NT2/D1 (cell line): ENCODE measurements around the gene ARPC5L.

ENCODE experiments used
- YY1 ChIP-seq: IDR thresholded peaks from 2 replicates; pipeline ENCODE4 v1.6.1; 2011; ENCODE audit not compliant: insufficient read length, insufficient read depth
- ZNF274 ChIP-seq: IDR thresholded peaks from 2 replicates; pipeline ENCODE4 v1.6.1; 2011; ENCODE audit warnings: mild to moderate bottlenecking, low read depth, low read length

- TF ChIP-seq ZNF274 (no peak), YY1 (no peak)
These were observed 15.3 kb downstream of the ARPC5L start for GRCh38 chr9:124877021-124877782.
